HG03135 (cell line): ENCODE measurements around the gene STARD10.

Source experiments
- ATAC-seq: cut with Tn5 transposase; IDR thresholded peaks from one replicate; pipeline ENCODE4 v1.9.1; 2021; ENCODE audit warnings: mild to moderate bottlenecking, moderate library complexity; ENCODE audit not compliant: unreplicated experiment

The STARD10 gene

GRCh38 chr11:72767203-72768062 is 26.4 kb downstream of the STARD10 start:
- no peak for ATAC-seq

DNA sequence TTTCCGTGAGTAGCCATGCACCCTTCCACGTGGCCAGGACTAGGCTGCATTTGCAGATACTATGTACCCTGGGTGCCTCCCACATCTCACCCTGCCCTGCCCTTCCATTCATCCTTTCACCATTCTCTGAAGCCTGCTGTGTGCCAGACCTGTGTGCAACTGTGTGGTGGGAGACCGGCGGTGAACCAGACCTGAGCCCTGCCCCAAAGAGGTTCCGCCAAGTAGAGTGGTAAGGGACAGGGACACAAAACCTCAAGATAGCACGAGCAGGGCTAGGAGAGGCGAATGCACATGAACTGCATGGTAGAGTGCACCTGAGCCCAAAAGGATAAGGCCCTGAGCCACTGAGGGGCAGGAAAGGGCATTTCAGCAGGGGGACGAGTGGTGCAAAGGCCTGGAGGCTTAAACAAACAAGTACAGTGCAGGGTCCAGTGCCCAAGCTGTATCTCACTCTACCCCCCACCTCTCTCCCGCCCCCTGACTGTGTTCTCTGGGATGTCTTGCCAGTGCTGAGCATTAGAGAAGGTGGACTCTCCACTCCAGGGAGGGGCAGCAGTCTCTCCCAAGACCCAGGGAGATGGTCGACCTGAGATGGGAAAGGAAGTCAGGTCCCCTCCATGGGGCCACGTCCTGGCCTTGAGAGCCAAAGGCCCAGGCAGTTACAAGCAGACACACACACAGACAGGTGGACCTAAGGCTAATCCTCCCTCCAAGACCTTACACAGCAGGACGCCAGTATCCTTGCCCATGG is 27.5 kb downstream of the STARD10 start:
- ATAC-seq = no peak

DNA sequence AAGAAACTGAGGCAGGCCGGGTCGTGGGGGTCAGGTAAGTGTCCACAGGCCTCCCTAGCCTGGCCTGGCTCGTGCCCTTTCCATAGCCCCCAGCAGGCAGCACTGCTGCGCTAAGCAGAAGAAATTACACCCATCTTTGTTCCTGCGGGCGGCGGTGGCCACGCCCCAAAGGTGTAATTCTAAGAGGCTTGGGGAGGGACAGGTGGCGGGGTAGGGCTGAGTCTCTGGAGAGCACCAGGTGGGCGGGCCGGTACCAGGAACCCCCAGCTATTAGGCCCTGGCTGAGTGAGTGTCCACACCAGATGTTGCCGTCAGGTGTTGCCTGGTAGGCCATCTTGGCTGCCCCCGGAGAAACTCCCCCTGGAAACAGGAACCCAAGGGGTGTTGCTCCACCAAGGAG is 29.3 kb downstream of the STARD10 start:
- ATAC-seq = no peak

- ATAC-seq = no peak
Observed at GRCh38 chr11:72763823-72764222, 30.0 kb downstream of the STARD10 start.

GRCh38 chr11:72762641-72763304 is 31.1 kb downstream of the STARD10 start:
- ATAC-seq = no peak

DNA sequence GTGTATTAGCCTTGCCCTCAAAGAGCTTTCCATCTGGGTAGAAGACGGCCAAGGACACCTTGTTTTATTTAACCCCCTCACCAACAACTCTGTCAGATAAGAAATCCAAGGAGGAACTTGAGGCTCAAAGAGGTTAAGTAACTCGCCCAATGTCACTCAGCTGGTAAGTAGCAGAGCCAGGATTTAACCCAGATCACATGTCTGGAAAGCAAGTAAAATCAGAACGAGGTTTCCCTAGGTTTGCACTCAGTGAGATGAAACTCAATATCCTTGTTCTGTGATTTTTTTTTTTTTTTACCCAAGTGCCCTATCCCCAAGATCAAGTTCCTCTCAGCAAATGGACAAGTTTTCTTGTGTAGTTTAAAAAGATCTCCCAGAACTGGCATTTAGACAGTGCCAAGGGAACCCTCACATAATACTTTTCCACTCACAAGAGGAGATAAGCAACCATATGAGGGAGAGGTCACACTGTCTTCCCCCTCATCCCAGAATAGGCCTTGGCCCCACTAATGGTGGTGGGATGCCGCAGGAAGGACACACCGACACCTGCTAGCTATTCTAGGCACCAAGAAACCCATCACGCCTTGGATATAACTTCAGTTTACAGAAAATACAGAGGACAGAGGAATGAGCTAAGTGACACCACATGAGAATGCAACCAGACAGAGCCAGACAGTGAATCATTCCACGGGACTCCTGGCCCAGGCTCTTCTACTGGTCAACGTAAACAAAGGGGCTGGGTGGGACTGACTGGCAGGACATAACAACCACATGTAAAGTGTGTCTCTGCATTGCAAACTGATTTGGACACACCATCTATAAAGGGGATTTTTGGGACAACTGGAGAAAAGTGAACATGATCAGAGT is 33.1 kb downstream of the STARD10 start:
- no peak for ATAC-seq

- ATAC-seq = no peak
Observed at GRCh38 chr11:72759468-72759985, 34.3 kb downstream of the STARD10 start.

DNA sequence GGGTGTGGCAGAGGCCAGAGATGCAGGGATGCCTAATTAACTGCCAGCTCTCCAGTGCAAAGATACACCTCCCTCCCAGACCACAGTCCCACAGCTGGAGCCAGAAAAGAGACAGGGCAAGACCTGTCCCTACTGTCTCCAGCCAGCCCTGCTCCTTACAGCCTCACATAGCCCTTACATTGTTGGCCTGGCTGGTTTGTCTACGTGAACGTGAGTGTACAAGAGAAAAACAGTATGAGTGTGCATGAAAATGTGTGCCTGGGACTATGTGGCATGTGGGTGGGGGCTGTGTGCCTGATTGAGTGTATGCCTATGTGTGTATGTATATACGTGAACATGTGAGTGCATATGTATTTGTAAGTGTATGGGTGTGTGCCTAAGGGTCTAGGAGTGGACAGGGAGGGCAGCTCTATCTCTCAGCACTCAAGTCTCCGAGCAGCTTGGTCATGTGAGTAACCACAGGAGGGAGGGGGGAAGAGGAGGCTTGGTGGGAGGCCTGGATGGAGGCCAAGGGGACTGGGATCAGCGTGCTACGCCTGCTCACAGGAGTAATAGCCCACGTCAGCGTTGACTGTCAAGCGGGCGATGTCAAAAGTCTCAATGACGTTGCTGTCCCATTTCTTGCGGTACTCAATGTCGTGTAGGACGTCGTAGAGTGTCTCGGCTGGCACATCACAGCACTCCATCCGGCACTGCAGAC is 35.0 kb downstream of the STARD10 start:
- no peak for ATAC-seq

GRCh38 chr11:72758304-72758689 is 35.5 kb downstream of the STARD10 start:
- no peak for ATAC-seq

- no peak for ATAC-seq
Observed at GRCh38 chr11:72755713-72756285, 38.0 kb downstream of the STARD10 start.

- no peak for ATAC-seq
Observed at GRCh38 chr11:72754544-72755155, 39.2 kb downstream of the STARD10 start.

GRCh38 chr11:72754149-72754543 is 39.7 kb downstream of the STARD10 start:
- no peak for ATAC-seq

DNA sequence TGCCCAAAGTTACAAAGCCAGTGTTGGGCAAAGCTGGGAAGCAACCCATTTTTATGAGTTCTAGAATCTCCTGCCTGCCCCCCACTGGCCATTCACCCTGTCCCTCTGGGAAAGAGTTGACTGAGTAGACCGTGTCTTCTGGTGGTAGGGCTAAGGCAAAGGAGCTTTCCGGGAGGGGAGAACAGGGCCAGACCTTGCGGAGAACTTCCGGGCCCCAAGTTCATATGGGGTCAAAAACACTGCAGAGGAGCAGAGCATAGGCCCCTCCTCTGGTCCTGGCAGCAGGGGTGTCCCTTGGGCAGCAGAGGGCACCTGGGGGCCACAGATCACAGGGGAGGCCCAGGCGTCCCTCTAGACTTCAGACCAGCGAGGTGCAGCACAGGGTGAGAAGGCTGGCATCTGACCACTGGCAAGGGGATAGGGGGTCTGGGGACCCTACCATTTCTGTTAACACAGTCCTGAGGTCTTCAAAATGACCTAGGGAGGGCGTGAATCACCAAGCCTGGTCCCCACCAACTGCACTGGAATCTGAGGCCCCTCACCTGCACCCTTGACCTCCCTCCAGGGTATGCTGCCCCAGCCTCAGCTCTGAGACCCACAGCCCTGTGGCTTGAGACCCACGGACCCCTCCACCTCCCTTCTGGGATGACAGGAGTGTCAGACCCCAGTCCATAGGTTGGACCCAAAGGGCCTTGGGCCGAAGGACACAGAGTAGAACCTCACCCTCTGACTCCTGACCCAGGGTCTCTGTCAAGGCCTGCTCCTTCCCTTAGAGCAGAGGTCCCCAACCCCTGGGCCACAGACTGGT is 40.3 kb downstream of the STARD10 start:
- ATAC-seq = no peak

- ATAC-seq = peak; percentile 61
Observed at GRCh38 chr11:72752088-72752914, 41.5 kb downstream of the STARD10 start, which contains the start of gene ARAP1. Gene ARAP1, minus strand, starts transcription at chr11:72752408. Its CDS starts 25,280 bp downstream, at chr11:72727128.

- no peak for ATAC-seq
Observed at GRCh38 chr11:72751116-72752087, 42.4 kb downstream of the STARD10 start.

- ATAC-seq = no peak
Observed at GRCh38 chr11:72750556-72751115, 43.2 kb downstream of the STARD10 start.
